Measurements from ENCODE around the gene PTPRN2.
"Not testable (repeated sequence)": the region's sequence is repeated elsewhere in the genome, so short reads cannot be mapped to it uniquely, and the experiment has no call there.

PTPRN2 gene

GRCh38 chr7:157849341-157849596 is 738.4 kb downstream of the PTPRN2 start:
- DNase-seq (ENCODE audit: extremely low read depth, low read depth): no peak
- no peak for TF ChIP-seq CTCF (IDR thresholded peaks at IDR 0.05; ENCODE audit: low read depth, low read length)

GRCh38 chr7:157848508-157849340 is 738.9 kb downstream of the PTPRN2 start:
- no peak for DNase-seq (ENCODE audit: extremely low read depth, low read depth)
- TF ChIP-seq CTCF (IDR thresholded peaks at IDR 0.05; ENCODE audit: low read depth, low read length): no peak

- not testable (repeated sequence) for DNase-seq (ENCODE audit: extremely low read depth, low read depth)
These were observed 739.7 kb downstream of the PTPRN2 start for GRCh38 chr7:157847756-157848487.

GRCh38 chr7:157846746-157847145 is 740.9 kb downstream of the PTPRN2 start:
- DNase-seq (ENCODE audit: extremely low read depth, low read depth): not testable (repeated sequence)

- DNase-seq (ENCODE audit: extremely low read depth, low read depth): no peak
These were observed 741.4 kb downstream of the PTPRN2 start for GRCh38 chr7:157846271-157846670.

GRCh38 chr7:157845203-157845835 is 742.3 kb downstream of the PTPRN2 start:
- no peak for DNase-seq (ENCODE audit: extremely low read depth, low read depth)
- no peak for TF ChIP-seq CTCF (IDR thresholded peaks at IDR 0.05; ENCODE audit: low read depth, low read length)

More at GRCh38 chr7:157846271-157846670, 741.4 kb downstream of the PTPRN2 start:
- no peak for TF ChIP-seq CTCF (IDR thresholded peaks at IDR 0.05; ENCODE audit: low read depth, low read length)

GRCh38 chr7:157844611-157845010 is 743.0 kb downstream of the PTPRN2 start:
- TF ChIP-seq CTCF (IDR thresholded peaks at IDR 0.05; ENCODE audit: low read depth, low read length): no peak
- no peak for DNase-seq (ENCODE audit: extremely low read depth, low read depth)

GRCh38 chr7:157844141-157844540 is 743.5 kb downstream of the PTPRN2 start:
- DNase-seq (ENCODE audit: extremely low read depth, low read depth): no peak
- no peak for TF ChIP-seq CTCF (IDR thresholded peaks at IDR 0.05; ENCODE audit: low read depth, low read length)

Measured in AG09319 (cell line).